IMR-90 (cell line): ENCODE data around the gene ASCL1. TPM values are rescaled to one million over a fixed set of nuclear protein-coding genes. Genes with fewer than 3 reads are reported as not detected.

Source experiments
- ATAC-seq: fragments of 200-7000 bp; cut with Tn5 transposase; 2 replicates; pipeline ENCODE4 v1.9.1; 2020; ENCODE audit warnings: low read depth, mild to moderate bottlenecking, moderate library complexity
- BruUV-seq: library from RNA; stranded (reverse); fragments of 400-500 nt; replicated peaks from 2 replicates; lab custom pipeline; 2021; lab: Mats Ljungman, UMichigan
- CTCF ChIA-PET: fragments of 300-600 bp; formaldehyde crosslinking; extraction: SDS; loops from one replicate; lab custom pipeline; 2021; ENCODE audit warnings: antibody characterized with exemption; lab: Yijun Ruan, JAX
- POLR2A ChIA-PET: fragments of 300-600 bp; sonication (Branson Sonifier 250); formaldehyde crosslinking; loops from one replicate; lab custom pipeline; 2022; ENCODE audit warnings: antibody characterized with exemption; ENCODE audit not compliant: unreplicated experiment; lab: Charles Lee
- DNase-seq: peaks from one replicate; pipeline ENCODE4 v3.0.0; 2013
- H2AFZ ChIP-seq: replicated peaks from 2 replicates; pipeline ENCODE3; 2013; ENCODE audit warnings: low read length, mild to moderate bottlenecking; ENCODE audit not compliant: poor library complexity
- H2AK5ac ChIP-seq: 2 replicates; pipeline ENCODE4 v1.6.1; 2013; ENCODE audit warnings: low read depth, low read length, inconsistent platforms
- H2AK9ac ChIP-seq: replicated peaks from 2 replicates; pipeline ENCODE3; 2013; ENCODE audit warnings: mild to moderate bottlenecking, low read depth, low read length, moderate library complexity; ENCODE audit not compliant: poor library complexity
- H2BK120ac ChIP-seq: 2 replicates; pipeline ENCODE4 v1.6.1; 2013; ENCODE audit warnings: low read depth, low read length, inconsistent platforms
- H2BK15ac ChIP-seq: 3 replicates; pipeline ENCODE4 v1.6.1; 2013; ENCODE audit warnings: low read depth, low read length, inconsistent platforms
- H2BK20ac ChIP-seq: 2 replicates; pipeline ENCODE4 v1.6.1; 2013; ENCODE audit warnings: low read depth, mild to moderate bottlenecking, inconsistent platforms, low read length, moderate library complexity
- H2BK5ac ChIP-seq: 2 replicates; pipeline ENCODE4 v1.6.1; 2013; ENCODE audit warnings: mild to moderate bottlenecking, low read depth, low read length, inconsistent platforms; ENCODE audit not compliant: poor library complexity, severe bottlenecking
- H3K14ac ChIP-seq: replicated peaks from 2 replicates; pipeline ENCODE4 v1.6.1; 2013; ENCODE audit warnings: low read depth, low read length, inconsistent platforms
- H3K18ac ChIP-seq: 2 replicates; pipeline ENCODE4 v1.6.1; 2013; ENCODE audit warnings: low read depth, low read length, control low read depth
- H3K23ac ChIP-seq: 2 replicates; pipeline ENCODE4 v1.6.1; 2013; ENCODE audit warnings: low read depth, low read length, inconsistent platforms
- H3K27ac ChIP-seq: 2 replicates; pipeline ENCODE4 v1.5.1; 2013; ENCODE audit warnings: mild to moderate bottlenecking, control low read depth, low read length; ENCODE audit not compliant: insufficient read depth
- H3K27me3 ChIP-seq: 2 replicates; pipeline ENCODE4 v1.6.1; 2013; ENCODE audit warnings: low read length; ENCODE audit not compliant: control insufficient read depth, insufficient read depth
- H3K36me3 ChIP-seq: 2 replicates; pipeline ENCODE4 v1.6.1; 2013; ENCODE audit warnings: low read length, mixed read lengths; ENCODE audit not compliant: control insufficient read depth, insufficient read depth
- H3K4ac ChIP-seq: 2 replicates; pipeline ENCODE4 v1.6.1; 2013; ENCODE audit warnings: low read depth, low read length, inconsistent platforms
- H3K4me1 ChIP-seq: 2 replicates; pipeline ENCODE4 v1.6.1; 2013; ENCODE audit warnings: low read length, mixed read lengths; ENCODE audit not compliant: control insufficient read depth, insufficient read depth
- H3K4me2 ChIP-seq: 2 replicates; pipeline ENCODE4 v1.6.1; 2013; ENCODE audit warnings: low read depth, mild to moderate bottlenecking, control low read depth, low read length, moderate library complexity
- H3K4me3 ChIP-seq: 2 replicates; pipeline ENCODE4 v1.5.1; 2013; ENCODE audit warnings: low read depth, mild to moderate bottlenecking, control low read depth, low read length, moderate library complexity; ENCODE audit not compliant: insufficient read depth
- H3K56ac ChIP-seq: 2 replicates; pipeline ENCODE4 v1.6.1; 2013; ENCODE audit warnings: low read length, inconsistent platforms; ENCODE audit not compliant: insufficient read depth; ENCODE audit errors: extremely low read depth
- H3K79me1 ChIP-seq, 2 experiments: 2 replicates each; pipeline ENCODE4 v1.6.1; 2013; ENCODE audit warnings: low read length in 2 of 2, inconsistent platforms in 1 of 2, low read depth in 1 of 2
- H3K9ac ChIP-seq: 2 replicates; pipeline ENCODE4 v1.6.1; 2013; ENCODE audit warnings: low read depth, low read length, control low read depth
- H3K9me1 ChIP-seq: 2 replicates; pipeline ENCODE4 v1.6.1; 2013; ENCODE audit warnings: low read length, inconsistent platforms; ENCODE audit not compliant: insufficient read depth
- H3K9me3 ChIP-seq: 2 replicates; pipeline ENCODE4 v1.6.1; 2013; ENCODE audit warnings: low read length; ENCODE audit not compliant: control insufficient read depth, insufficient read depth
- H4K20me1 ChIP-seq: 2 replicates; pipeline ENCODE4 v1.6.1; 2013; ENCODE audit warnings: low read length, inconsistent platforms; ENCODE audit not compliant: insufficient read depth
- H4K5ac ChIP-seq: 2 replicates; pipeline ENCODE4 v1.6.1; 2013; ENCODE audit warnings: mild to moderate bottlenecking, low read depth, low read length, control low read depth
- H4K8ac ChIP-seq, 2 experiments: 2 replicates each; pipeline ENCODE4 v1.6.1; 2013; ENCODE audit warnings: low read depth in 2 of 2, low read length in 2 of 2, control low read depth in 1 of 2, inconsistent platforms in 1 of 2
- H4K91ac ChIP-seq: 2 replicates; pipeline ENCODE4 v1.6.1; 2013; ENCODE audit warnings: low read depth, low read length, inconsistent platforms; ENCODE audit not compliant: insufficient read depth
- BHLHE40 ChIP-seq: fragments of 150-350 bp; IDR thresholded peaks from 2 replicates; pipeline ENCODE4 v1.6.1; 2016; ENCODE audit warnings: mild to moderate bottlenecking, low read depth, low read length
- CHD1 ChIP-seq: IDR thresholded peaks from 2 replicates; pipeline ENCODE4 v1.6.1; 2012; ENCODE audit warnings: low read depth, low read length, improper control_type of control experiment
- CTCF ChIP-seq: conservative IDR thresholded peaks from 2 replicates; pipeline ENCODE4 v1.5.1; 2012; ENCODE audit warnings: mild to moderate bottlenecking, low read depth, low read length, improper control_type of control experiment
- ELK1 ChIP-seq: fragments of 150-350 bp; IDR thresholded peaks from 2 replicates; pipeline ENCODE4 v1.6.1; 2016; ENCODE audit warnings: low read depth, mild to moderate bottlenecking, low read length, moderate library complexity, borderline replicate concordance
- MAZ ChIP-seq: IDR thresholded peaks from 2 replicates; pipeline ENCODE4 v1.6.1; 2012; ENCODE audit warnings: low read depth, mild to moderate bottlenecking, low read length, improper control_type of control experiment, moderate library complexity, borderline replicate concordance
- NFE2L2 ChIP-seq: fragments of 150-350 bp; IDR thresholded peaks from 2 replicates; pipeline ENCODE4 v1.6.1; 2016; ENCODE audit warnings: low read depth, mild to moderate bottlenecking, low read length
- POLR2A ChIP-seq: IDR thresholded peaks from 2 replicates; pipeline ENCODE4 v1.6.1; 2012; ENCODE audit warnings: mild to moderate bottlenecking, low read depth, low read length
- RFX5 ChIP-seq: IDR thresholded peaks from 2 replicates; pipeline ENCODE4 v1.8.0; 2012; ENCODE audit warnings: low read depth, mild to moderate bottlenecking, low read length, moderate library complexity
- SMC3 ChIP-seq: fragments of 150-350 bp; IDR thresholded peaks from 2 replicates; pipeline ENCODE4 v1.6.1; 2016; ENCODE audit warnings: low read depth, mild to moderate bottlenecking, antibody characterized with exemption, low read length, moderate library complexity
- WGBS, 2 experiments: methylation state at CpG; one replicate each; pipeline versions ENCODE4 v1.1.5 to v1.1.7; 2013; ENCODE audit warnings: missing lambda C conversion rate in 2 of 2; ENCODE audit not compliant: insufficient read length in 1 of 2; ENCODE audit errors: extremely low coverage in 2 of 2; 5-methylcytosine and 5-hydroxymethylcytosine counted together
- dilution Hi-C: fragments of 300-500 bp; cut with HindIII; formaldehyde crosslinking; loops from one replicate; pipeline ENCODE4 v1.14.3; 2018; ENCODE audit warnings: low sequenced_read_pairs; ENCODE audit not compliant: unreplicated experiment
- in situ Hi-C: fragments of 300-500 bp; cut with MboI; formaldehyde crosslinking; loops from 3 replicates; pipeline ENCODE4 v1.14.3; 2019; ENCODE audit warnings: low sequenced_read_pairs, inconsistent platforms, mixed read lengths
- intact Hi-C: fragments of 100-400 bp; cut with micrococcal nuclease; formaldehyde crosslinking; loops from 2 replicates; pipeline ENCODE4 v1.10.0; 2022
- polyA plus RNA-seq, 3 experiments: library from polyadenylated mRNA; depleted of rRNA; stranded (reverse); fragments of >200 nt; gene quantifications; 2 replicates each; pipeline ENCODE4 v1.2.3, GENCODE V29; 2012; ENCODE audit warnings: low replicate concordance in 1 of 3
- total RNA-seq: library from RNA; depleted of rRNA; stranded (reverse); fragments of >200 nt; gene quantifications from 2 replicates; pipeline ENCODE4 v1.2.3, GENCODE V29; 2012

Gene ASCL1
- total and polyA plus RNA-seq, 2 of the 4 experiments (the other 2 are of a cell fraction): not detected

- no peaks in the 10 kb centered on the region for H3K36me3 ChIP-seq
- no peak overlapping the region for H4K91ac ChIP-seq
- ChIA-PET CTCF (interaction anchor here (0.5 kb wide), 1 partner anchor 586 kb away, joined by 3 read pairs; no protein-coding TSS in a partner anchor), POLR2A (no interaction called here)
- no peak overlapping the region for H3K14ac ChIP-seq
- H3K4me2 ChIP-seq: no peak overlapping the region
- intact Hi-C loops (no loop called here), in situ Hi-C loops (no loop called here), dilution Hi-C loops (no loop called here)
- H3K27me3 ChIP-seq: no peaks in the 10 kb centered on the region
- no peaks in the 10 kb centered on the region for H3K79me1 ChIP-seq
- no peak overlapping the region for H3K23ac ChIP-seq
- no peak overlapping the region for H3K4me3 ChIP-seq
- no peak overlapping the region for H3K27ac ChIP-seq
- no peak overlapping the region for H2AK9ac ChIP-seq
- H3K9ac ChIP-seq: no peak overlapping the region
- H4K8ac ChIP-seq: no peak overlapping the region
- H2BK15ac ChIP-seq: no peak overlapping the region
- no peaks in the 10 kb centered on the region for H3K9me1 ChIP-seq
- WGBS, 2 experiments: no CpG with 5 or more reads among the region's 3 CpGs
- H3K18ac ChIP-seq: no peak overlapping the region
- ATAC-seq (no peak), DNase-seq (no peak)
- H3K4ac ChIP-seq: no peak overlapping the region
- BruUV-seq: no TSS peak
- no peak overlapping the region for H4K5ac ChIP-seq
- H2BK120ac ChIP-seq: no peak overlapping the region
- no peaks in the 10 kb centered on the region for H3K4me1 ChIP-seq
- no peaks in the 10 kb centered on the region for H4K20me1 ChIP-seq
- no peak overlapping the region for H2AFZ ChIP-seq
- H2BK20ac ChIP-seq: no peak overlapping the region
- peaks cover 5% of the 10 kb centered on the region for H3K9me3 ChIP-seq
- TF ChIP-seq ELK1 (no peak), RFX5 (no peak), BHLHE40 (no peak), MAZ (no peak), CHD1 (no peak), POLR2A (no peak), NFE2L2 (no peak), CTCF (no peak), SMC3 (no peak)
- H2BK5ac ChIP-seq: no peak overlapping the region
- H3K56ac ChIP-seq: no peak overlapping the region
- H2AK5ac ChIP-seq: no peak overlapping the region
Measured at GRCh38 chr12:102911320-102911719, 46.2 kb upstream of the ASCL1 start.
